Cerebellar nuclear complex (tissue), 1 donor: ENCODE data around the gene ARHGAP26.

Experiments
- DNase-seq, 2 experiments: peaks; one replicate each; lab custom pipeline; 2025; lab: John Stamatoyannopoulos, UW

The ARHGAP26 gene

GRCh38 chr5:143164557-143164956, 394.4 kb downstream of the ARHGAP26 start:
- no peak for DNase-seq

DNA sequence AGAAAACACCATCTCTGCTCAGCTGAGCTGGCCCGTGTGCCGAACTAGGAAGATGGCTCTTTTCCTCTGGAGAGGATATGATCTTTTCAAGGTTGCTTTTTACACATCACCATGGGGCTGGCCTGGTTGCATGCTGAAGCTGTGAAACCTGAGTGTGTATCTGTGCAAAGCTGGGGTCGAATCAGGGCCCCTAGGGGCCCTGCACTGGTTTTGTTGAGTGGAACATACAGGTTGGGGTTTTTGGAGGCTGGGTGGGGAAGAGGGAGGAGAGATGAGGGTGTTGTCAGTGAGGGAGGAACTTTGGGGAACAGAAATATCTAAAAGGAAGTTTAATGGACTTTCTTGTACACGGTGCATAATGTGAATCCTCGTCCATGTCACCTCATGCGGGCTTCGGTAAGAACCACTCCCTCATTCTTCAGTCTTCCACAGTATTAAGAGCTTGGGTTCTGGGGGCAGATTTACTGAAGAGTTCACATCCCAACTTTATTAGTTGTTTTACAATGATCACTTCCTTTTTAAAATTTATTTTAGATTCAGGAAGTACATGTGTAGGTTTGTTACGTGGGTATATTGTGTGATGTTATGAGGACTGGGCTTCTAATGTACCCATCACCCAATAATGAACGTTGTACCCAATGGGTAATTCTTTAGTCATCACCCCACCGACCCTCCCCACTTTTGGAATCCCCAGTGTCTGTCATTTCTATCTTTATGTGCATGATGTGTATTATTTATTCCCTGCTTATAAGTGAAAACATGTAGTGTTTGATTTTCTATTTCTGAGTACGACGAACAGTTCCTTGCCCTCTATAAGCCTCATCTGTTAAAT, 395.1 kb downstream of the ARHGAP26 start:
- no peak for DNase-seq

- DNase-seq, result no peak
Observed at GRCh38 chr5:143166090-143166489, 395.9 kb downstream of the ARHGAP26 start.

DNA sequence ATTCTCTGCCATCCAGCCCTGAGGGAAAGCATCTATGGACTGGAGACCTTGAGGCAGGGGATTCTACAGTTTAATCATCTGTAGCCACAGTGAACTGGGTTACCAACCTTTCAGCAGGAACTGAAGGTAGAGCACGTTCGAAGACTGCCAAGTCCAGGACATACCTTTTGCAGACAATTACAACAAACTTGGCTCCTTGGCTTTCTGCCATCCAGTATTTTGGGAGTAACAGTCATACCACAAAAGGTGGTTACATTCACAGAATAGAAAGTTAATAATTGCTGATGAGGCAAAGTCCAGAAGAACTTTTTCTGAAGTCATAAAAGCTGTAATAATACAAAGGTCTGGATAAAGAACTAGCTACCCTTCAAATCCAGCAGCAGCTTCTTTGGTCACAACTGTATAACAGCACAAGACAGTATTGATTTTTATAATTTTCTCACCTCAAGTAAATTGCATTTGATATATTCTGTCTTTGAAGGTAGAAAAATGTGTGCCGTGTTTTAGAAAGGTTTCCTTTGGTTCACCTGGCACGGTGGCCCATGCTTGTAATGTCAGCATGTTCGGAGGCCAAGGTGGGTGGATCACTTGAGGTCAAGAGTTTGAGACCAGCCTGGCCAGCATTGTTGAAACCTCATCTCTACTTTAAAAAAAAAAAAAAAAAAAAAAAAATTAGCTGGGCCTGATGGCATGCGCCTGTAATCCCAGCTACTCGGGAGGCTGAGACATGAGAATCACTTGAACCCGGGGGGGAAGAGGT, 396.7 kb downstream of the ARHGAP26 start:
- no peak for DNase-seq

DNA sequence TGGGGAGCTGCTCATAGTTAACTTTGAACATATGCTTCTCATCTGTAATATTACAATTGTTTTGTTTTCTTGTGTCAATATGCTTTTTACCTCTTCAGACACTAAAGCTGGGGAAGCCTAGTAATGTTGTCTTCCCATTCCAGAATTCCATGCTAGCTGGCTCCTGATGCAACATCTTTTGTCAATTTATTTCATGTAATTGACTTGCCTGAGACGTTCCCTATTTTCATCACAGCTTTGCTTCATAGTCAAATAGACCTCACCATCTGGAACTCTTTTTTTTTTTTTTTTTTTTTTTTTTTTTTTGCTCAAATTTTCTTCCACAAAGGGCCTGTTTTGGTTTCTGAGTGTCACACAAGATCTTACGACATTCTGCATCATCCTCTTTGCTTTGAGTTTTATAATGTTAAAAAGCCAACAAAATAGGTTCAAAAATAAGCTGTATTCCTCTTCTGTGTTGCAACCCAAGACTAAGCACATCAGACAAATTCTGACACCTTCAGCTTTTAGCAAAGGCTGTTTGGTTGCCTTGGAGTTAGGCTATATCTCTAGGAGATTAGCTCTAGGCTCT, 398.1 kb downstream of the ARHGAP26 start:
- DNase-seq, result no peak

DNA sequence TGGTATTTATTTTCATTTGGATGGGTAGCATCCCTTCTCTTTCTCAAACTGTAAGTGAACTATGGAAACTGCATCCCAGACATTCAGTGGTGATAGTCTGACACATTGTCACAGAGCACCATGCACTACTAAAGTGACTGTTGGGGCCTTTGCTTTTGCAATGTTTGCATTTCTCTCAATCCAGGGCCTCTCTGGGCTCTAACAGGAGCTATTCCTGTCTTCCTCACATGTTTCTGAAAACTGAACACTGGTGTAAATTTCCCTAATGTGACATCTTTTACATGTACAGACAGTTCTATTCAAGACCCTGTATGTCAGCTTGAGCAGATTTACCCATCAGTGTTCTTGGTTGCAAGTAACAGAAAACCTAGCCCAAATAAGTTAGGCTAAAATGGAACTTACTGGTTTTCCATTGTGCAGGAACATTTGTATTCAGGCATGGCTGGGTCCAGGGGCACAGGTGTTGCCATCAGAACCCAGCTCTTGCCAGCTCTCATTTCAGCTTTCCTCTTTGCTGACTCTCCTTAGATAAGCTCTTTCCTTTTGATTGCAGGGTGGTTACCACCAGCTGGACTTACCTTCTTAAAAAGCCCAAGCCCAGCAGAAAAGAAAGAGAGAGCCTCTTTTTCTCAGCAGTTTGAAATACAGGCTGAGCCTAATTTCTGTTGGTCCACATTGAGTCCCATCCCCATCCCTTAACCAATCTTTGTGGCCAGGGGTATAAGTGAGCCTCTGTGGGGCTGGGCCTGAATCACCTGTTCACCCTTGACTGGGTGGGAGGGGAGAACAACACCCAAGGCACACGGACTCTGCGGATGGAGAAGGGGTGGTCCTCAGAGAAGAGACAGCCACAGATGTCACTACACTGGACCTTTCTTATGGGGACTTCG, 399.0 kb downstream of the ARHGAP26 start:
- DNase-seq, result no peak

DNA sequence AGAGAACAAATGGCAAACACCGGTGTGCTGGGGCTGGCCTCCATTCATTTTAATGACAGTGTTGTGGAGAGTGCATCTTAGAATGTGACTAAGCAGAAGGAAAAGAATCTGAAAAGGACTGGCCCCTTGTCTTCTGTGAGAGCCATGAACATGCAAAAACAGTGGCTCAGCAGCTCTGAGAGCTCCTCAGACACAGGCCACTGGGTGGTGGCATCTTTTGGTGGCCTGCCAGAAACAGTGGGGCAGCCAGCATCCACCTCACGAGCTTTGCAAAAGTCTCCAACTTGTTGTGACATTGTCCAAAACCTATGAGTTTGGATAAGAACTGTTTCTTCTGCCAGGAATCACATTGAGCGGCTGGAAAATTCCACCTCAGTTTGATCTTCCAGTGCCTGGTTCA, 399.9 kb downstream of the ARHGAP26 start:
- DNase-seq, result no peak

DNA sequence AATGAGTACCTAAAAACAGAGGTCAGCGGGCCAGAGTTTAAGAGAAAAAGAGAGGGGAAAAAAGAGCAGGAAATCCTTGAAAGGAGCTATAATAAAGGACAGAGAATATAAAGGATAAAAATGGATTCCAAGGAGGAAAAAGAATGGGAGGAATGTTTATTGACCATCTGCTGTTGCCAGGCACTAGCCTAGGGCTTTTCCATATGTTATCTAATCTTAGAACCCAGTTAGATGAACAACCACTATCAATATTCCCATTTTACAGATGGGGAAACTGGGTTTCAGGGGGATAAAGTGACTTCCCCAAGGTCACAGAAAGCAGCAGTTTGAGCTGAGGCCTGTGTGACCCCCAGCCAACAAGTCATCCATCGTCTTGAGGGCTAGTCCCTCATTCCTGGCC, 400.8 kb downstream of the ARHGAP26 start:
- no peak for DNase-seq

DNA sequence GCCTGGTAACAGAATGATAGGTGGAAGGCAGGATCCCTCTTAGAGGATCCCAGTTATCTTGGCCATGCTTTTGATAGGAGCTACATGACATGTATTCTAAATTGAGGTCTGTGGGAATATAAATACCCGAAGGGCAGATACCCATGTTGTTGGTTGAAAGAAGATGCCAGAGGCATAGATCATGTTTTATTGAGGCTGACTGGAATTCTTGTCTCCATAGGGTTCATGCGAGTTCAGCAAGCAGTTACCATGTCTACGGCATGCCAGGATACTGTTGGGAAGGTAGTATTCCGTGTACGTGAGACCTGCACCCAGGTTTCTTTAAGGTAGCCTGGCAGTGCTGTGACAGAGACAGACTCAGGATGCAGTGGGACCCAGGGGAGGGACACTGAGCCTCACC, 402.6 kb downstream of the ARHGAP26 start:
- no peak for DNase-seq

DNA sequence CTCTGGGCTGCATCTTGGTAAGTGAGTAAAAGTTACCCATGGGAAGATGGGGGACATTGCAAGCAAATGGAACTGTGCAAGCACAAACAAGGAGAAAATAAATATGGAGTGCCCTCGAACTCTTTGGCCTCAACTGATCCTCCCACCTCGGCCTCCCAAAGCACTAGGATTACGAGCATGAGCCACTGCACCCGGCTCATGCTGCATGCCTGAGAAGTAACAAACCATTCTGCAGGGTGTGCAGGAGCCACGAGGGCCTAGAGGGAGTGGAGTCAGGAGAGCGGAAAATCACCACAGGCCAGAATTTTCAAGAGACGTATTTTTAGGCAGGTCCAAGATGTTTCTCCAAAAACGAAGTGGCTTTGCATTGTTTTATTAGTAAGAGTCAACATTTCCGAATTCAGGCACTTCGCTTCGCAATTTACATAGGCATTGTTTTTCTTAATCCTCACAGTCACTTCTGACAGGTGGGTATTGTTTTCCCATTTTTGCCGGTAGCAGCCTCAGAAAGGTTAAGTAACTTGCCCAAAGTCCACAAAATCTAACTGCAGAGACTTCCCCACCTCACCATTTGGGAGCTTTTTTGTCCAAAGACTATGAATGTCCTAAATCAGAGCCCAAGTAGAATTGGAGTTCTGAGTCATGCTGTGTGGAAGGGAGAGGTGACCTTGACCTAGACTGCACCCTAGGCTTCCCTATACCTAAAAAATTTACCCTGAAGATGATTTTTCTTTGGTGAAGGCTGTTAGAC, 403.1 kb downstream of the ARHGAP26 start:
- no peak for DNase-seq

DNA sequence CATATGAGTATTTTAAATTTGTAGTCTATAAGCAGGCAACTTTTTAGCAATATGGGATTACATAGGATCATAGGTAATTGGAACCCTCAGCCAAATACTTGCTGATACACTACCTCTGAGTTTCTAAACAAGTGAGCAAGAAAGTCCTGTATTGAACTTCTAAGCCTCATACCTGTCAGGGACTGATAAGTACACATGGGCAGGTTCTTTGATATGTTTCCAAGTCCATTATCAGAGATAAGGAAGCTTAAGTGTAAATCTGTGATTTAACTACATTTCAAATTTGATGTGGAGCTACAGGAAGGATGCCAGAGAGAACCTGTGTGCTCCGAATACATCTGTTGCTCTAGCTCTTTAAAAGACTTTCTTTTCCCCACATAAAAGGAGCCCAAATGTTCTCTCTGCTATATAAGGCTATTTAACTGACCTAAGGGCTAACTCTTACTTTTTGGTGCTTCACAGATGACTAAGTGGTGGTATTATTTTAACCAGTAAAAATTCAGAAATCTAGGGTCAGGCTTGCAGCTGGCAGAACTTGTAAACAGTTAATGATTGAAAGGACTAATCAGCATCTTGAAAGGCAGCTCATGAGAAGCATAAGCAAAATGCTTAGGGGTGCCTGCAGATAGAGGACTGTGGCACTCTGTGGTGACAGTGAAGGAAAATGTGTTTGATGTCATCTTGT, 404.7 kb downstream of the ARHGAP26 start:
- DNase-seq, result no peak

DNA sequence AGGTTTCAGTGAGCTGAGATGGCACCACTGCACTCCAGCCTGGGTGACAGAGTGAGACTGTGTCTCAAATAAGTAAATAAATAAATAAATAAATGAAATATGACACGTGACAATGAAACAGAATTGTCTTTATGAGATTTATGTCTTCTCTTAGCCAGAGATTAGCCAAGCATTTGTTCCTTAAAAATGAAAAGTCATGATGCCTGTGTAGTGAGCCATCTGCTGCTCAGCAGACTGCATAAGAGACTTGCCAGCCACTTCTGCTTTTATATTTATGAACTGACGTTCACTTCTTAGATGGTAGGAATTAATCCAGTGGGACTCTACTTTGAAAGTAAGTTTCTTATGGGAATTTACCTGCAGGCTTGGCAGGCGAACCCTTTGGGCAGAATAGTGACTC, 405.9 kb downstream of the ARHGAP26 start:
- no peak for DNase-seq

DNA sequence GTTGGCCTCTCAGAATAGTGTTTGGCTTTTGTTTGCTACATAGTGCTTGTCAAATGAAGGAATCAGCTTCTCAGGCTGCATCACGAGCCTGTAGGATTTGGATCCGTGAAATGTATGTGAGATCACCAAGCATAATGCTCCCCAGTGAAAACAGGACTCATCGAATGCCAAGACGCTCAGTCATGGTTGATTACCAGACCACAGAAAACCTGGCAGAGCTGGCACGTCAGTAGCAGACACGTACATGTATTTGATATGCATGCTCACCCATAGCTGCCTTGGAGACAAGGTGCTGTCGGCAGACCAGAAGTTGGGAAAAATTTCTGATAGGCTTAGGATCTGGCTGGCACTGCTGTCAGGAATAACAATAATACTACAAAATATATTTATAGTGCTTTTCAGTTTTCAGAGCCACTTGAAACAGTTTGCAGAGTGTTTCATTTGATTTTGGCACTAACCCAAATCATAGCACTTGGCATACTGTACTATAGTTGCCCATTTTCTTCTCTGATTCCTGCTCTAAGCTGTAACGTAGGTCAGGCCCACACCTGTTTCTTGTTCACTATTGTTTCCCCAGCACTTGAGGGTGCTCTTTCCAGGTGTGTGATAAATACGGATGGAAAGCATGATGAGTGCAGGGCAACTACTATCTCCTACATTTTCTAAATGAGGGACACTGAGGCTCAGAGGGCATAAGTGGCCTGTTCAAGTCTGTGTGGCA, 407.2 kb downstream of the ARHGAP26 start:
- DNase-seq, result no peak

GRCh38 chr5:143179126-143179740, 409.1 kb downstream of the ARHGAP26 start:
- DNase-seq, result no peak

DNA sequence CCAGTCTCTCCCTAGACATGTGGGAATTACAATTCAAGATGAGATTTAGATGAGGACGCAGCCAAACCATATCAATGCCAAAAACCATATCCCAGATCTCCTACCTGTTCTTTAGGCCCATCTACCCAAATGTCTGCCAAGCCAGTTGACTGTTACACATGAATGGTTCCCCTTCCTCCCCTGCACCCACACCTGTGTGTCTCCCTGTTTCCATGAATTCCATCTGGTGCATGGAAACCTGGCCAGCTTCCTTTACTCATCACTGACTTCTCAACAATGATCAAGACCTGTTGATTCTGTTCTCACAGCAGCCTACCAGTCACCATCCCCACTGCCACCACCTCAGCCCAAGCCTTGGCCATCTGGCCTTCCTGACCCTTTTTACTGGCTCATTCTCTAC, 410.6 kb downstream of the ARHGAP26 start:
- no peak for DNase-seq

GRCh38 chr5:143181173-143181572, 411.0 kb downstream of the ARHGAP26 start:
- no peak for DNase-seq

- DNase-seq, result no peak
Observed at GRCh38 chr5:143182106-143182505, 411.9 kb downstream of the ARHGAP26 start.

DNA sequence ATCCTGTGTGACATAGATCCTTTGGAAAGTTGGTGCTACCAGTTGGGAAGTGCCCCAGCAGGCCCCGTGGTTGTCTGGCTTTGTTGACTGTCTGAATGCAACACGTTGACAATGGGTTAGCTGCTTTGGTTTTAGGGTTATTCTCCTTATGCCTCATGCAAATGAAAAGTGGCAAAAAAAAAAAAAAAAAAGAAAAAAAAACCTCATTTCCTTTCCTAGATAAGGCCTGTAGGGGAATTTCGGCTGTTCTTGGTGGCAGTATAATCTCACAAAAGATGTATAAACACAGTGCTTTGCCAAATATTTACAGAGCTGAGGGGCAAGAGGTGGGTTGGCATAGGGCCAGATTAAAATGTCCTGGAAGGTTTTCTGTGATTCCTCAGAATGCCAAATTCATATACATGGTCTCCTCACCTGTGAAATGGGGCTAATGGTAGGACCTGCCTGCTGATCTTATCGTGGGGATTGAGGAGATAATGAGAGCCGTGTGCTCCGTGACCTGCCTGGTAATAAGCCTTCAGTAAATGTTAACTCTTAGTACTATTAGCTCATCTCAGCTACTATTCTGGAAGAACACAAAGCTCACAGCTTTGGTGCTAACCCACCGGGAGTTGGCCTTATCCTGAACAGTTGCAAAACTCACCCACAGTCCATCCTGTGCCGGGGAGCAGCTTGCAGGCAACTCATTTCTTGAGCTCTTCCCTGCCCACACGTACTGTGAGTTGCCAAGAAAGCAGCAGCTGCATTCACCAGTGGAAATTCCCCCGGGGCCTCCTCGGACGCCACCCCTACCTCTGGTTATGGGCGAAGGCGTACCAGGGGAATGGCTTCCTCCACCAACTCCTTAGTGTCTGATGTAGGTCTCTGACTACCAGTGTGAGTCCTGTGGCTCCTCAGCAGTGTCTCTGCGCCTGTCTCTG, 413.0 kb downstream of the ARHGAP26 start:
- no peak for DNase-seq
